Measurements from ENCODE around the gene IGFL1. TPM values are rescaled to one million over a fixed set of nuclear protein-coding genes. Genes with fewer than 3 reads are reported as not detected.
"Not testable (repeated sequence)": the region's sequence is repeated elsewhere in the genome, so short reads cannot be mapped to it uniquely, and the experiment has no call there.

IGFL1 gene
- total and polyA plus RNA-seq, 2 of the 8 experiments (the other 6 are each of a cell fraction or from before 2014, with no cell fraction given) = not detected

DNA sequence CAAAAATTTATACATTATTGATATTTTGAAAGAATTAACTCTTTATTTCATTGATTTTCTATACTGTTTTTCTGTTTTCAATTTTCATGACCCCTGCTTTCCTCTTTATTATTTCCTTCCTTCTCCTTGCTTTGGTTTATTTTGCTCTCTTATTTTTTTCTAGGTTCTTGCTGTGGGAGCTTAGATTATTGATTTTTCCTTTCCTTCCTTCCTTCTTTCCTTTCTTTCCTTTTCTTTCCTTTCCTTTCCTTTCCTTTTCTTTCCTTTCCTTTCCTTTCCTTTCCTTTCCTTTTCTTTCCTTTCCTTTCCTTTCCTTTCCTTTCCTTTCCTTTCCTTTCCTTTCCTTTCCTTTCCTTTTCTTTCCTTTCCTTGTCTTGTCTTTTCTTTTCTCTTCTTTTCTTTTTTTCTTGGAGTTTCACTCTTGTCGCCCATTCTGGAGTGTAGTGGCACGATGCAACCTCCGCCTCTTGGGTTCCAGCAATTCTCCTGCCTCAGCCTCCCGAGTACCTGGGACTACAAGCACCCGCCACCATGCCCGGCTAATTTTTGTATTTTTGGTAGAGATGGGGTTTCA, 13.6 kb downstream of the IGFL1 start:
- H3K4me1 ChIP-seq (replicated peaks in 1 of 4; ENCODE audit: control insufficient read depth in 3 of 4, insufficient read depth in 4 of 4, low read length in 3 of 4); H3K23me2 ChIP-seq (ENCODE audit: low read depth, low read length); H3K27ac ChIP-seq (ENCODE audit: low read depth, low read length); DNase-seq (ENCODE audit: low read depth in 1 of 2, low spot score in 2 of 2); H4K91ac ChIP-seq (replicated peaks; ENCODE audit: insufficient read length, low read length); H2AK5ac ChIP-seq (ENCODE audit: low read depth, low read length); H2BK15ac ChIP-seq (ENCODE audit: low read length); H3K4me3 ChIP-seq (ENCODE audit: extremely low read depth in 1 of 4, insufficient read depth in 2 of 4, low read depth in 3 of 4, low read length in 4 of 4); POLR2A ChIA-PET (ENCODE audit: partially characterized antibody); H4K8ac ChIP-seq (ENCODE audit: extremely low read depth, insufficient read depth, low read length); H4K20me1 ChIP-seq (replicated peaks in 1 of 2; ENCODE audit: control insufficient read depth in 1 of 2, insufficient read depth in 2 of 2, low read length in 2 of 2); H3K9ac ChIP-seq (replicated peaks in 1 of 4; ENCODE audit: extremely low read depth in 1 of 4, low read depth in 3 of 4, low read length in 3 of 4); H3K23ac ChIP-seq (ENCODE audit: insufficient read length); H3K4ac ChIP-seq (replicated peaks; ENCODE audit: insufficient read length, low read depth, low read length); H2AFZ ChIP-seq (ENCODE audit: low read length); H3K56ac ChIP-seq (replicated peaks; ENCODE audit: insufficient read length, low read depth, low read length); FAIRE-seq; H2BK20ac ChIP-seq (ENCODE audit: low read length); H3K14ac ChIP-seq (ENCODE audit: insufficient read length); H3K4me2 ChIP-seq (ENCODE audit: insufficient read depth in 1 of 2, low read depth in 2 of 2, low read length in 2 of 2); CTCF ChIA-PET (ENCODE audit: partially characterized antibody); H2BK12ac ChIP-seq (ENCODE audit: low read depth, low read length); H4K5ac ChIP-seq (ENCODE audit: insufficient read length, low read depth, low read length); H3K18ac ChIP-seq (ENCODE audit: extremely low read depth, low read length); H3K79me1 ChIP-seq (ENCODE audit: low read depth, low read length); H3K27me3 ChIP-seq (replicated peaks in 1 of 4; ENCODE audit: control insufficient read depth in 3 of 4, extremely low read depth in 1 of 4, insufficient read depth in 3 of 4, low read length in 3 of 4); H3K36me3 ChIP-seq (ENCODE audit: control insufficient read depth in 2 of 4, insufficient read depth in 4 of 4, low read length in 3 of 4); H2BK120ac ChIP-seq (replicated peaks; ENCODE audit: low read depth, low read length); H3K9me3 ChIP-seq (ENCODE audit: insufficient read depth in 2 of 2, low read depth in 1 of 2, low read length in 1 of 2); H2BK5ac ChIP-seq (ENCODE audit: low read depth, low read length); H3K79me2 ChIP-seq (ENCODE audit: control insufficient read depth in 1 of 2, insufficient read depth in 2 of 2, low read length in 2 of 2): not testable (repeated sequence)
- WGBS, 2 experiments (ENCODE audit: extremely low coverage in 1 of 2, insufficient coverage in 1 of 2, insufficient read length in 1 of 2, insufficient replicate concordance in 2 of 2, low coverage in 1 of 2, low lambda C conversion rate in 2 of 2, missing lambda C conversion rate in 1 of 2) = 88% methylated on average over 6 of the region's 6 CpGs; no CpG with 5 or more reads in 1 of the 2 experiments

Data from H1 (cell line).